IPS-NIHi7 (cell line): ENCODE results near the gene KIAA1328.
"Not testable (repeated sequence)": the region's sequence is repeated elsewhere in the genome, so short reads cannot be mapped to it uniquely, and the experiment has no call there.

Experiments
- DNase-seq: peaks from one replicate; pipeline ENCODE4 v3.0.0; 2012; ENCODE audit warnings: mixed read lengths; ENCODE audit errors: extremely low spot score

KIAA1328 gene

DNA sequence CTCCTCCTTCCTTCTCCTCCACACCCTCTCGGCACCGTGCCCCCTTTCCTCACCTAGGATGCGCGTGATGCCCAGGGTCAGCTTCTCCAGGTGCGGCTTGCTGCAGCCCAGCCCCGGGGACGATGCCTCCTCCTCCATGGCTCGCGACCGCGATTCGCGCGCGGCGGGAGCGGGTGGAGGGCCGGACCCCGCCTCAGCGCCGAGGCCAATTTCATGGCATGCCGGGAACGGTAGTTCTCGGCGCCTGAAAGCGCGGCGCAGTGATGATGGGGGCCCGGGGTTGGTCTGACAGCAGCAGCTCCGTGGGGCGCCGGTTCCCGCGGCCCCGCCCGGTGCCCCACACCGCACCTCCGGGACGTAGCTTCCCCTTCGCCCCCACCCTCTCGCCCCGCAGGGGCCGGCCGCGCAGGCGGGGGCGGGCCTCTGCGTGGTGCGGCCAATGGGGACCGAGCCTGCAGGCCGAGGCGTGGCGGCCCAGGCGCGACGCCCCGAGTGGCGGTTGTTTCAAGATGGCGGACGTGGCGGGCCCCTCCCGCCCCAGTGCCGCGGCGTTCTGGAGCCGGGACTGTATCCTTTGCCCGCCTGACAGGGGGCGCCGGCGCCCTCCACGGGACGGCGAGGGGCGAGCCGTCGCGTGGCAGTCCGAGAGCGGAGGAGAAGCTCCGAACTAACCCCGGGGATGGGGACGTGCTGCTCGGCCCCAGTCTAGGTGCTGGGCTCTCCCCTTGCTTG is at the start of gene KIAA1328, which contains the start of gene TPGS2:
KIAA1328 (plus strand) TSS at position 498 of the 732 bp plus-strand sequence; CDS start at position 510, 12 bp downstream.
TPGS2 (minus strand) TSS at position 373 of the 732 bp plus-strand sequence; CDS start at position 138, 235 bp downstream.
- DNase-seq, result peak; percentile 89

DNA sequence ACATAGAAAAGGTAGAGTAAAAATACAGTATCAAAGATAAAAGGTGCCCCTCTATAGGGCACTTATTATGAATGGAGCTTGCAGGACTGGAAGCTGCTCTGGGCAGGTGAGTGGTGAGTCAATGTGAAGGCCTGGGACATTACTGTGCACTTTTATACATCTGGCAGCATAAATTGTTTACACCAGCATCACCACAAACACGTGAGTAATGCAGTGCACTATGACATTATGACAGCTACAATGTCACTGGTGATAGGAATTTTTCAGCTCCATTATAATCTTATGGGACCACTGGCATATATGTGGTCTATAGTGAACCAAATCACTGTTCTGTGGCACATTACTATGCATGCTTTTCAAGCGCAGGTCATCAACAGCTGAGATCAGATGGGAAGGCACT is 48.2 kb upstream of the KIAA1328 start:
- DNase-seq, result no peak

DNA sequence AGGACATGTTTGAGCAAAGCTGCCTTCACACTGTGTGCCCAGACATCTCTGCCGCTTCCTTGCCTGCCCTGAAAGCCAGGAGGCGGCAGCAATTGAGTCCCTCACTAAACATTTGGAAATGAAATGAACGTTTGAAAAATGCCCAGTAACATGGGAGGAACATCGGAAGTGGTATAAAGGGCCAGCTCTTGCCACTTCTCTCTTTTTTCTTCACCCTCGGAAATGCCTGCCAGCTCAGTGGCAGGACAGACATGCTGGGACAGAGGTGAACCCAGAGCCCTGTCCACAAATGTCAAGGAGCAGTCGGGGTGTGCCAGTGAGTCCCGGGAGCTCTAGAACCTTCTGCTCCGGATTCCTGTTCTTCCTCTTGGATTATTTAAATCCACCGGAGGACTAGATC is 46.2 kb upstream of the KIAA1328 start:
- DNase-seq, result no peak

DNA sequence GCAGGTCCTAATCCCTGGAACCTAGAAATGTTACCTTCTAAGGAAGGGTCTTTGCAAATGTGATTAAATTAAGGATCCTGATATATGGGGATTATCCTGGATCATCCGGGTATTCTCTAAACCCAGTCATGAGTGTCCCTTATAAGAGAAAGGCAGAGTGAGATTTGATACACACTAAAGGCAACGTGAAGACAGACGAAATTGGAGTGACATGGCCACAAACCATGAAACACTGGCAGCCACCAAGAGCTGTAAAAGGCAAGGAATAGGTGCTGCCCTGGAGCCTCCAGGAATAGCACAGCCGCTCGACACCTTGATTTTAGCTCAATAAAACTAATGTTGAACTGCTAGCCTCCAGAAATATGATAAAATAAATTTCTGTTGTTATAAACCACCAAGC is 45.1 kb upstream of the KIAA1328 start:
- no peak for DNase-seq

DNA sequence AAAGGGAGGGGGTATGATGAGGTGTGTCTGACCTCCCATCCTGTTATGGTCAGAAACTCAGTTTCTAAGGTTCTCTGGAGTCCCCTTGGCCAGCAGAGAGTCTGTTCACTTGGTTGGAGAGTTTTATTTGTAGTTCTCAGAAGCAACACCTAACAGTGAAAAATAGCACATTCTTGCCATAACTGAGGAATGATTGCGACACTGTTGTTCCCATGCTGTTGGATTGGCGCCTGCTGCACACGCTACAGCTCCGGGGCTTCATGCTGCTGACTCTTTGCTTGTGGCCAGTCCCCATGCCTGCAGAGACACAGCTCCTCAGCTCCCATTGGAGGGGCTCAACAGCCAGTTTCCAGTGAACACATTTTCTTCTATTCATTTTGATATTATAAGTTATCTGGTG is 42.2 kb upstream of the KIAA1328 start:
- no peak for DNase-seq

DNA sequence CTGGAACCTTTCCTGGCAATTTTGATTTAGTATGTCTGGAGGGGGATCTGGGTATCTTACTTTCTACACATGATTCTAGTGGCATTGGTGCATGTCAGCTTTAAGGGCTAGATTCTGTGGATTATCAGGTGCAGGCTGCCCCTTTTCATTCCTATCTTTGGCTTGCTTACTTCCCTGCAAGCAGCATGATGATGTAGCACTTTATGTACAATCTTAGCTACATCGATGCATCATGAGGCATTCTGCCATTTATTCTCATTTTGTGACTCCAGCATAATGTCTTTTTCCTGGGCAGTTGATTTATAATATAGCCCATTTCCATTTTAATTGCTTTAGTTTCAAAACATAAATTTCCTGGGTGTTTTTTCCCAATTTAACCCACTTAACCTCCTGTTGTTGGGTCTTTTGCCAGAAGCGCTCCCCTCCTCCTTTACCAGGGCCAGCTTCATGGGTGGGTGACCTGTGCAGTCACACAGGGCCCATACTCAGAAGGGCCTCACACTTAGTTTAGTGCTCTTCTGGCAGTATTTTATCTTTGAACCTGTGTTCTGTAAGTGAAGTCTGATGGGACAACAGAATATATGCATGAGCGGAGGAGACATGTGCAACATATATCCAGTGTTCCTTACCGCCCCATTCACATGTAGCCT is 36.2 kb upstream of the KIAA1328 start:
- no peak for DNase-seq

DNA sequence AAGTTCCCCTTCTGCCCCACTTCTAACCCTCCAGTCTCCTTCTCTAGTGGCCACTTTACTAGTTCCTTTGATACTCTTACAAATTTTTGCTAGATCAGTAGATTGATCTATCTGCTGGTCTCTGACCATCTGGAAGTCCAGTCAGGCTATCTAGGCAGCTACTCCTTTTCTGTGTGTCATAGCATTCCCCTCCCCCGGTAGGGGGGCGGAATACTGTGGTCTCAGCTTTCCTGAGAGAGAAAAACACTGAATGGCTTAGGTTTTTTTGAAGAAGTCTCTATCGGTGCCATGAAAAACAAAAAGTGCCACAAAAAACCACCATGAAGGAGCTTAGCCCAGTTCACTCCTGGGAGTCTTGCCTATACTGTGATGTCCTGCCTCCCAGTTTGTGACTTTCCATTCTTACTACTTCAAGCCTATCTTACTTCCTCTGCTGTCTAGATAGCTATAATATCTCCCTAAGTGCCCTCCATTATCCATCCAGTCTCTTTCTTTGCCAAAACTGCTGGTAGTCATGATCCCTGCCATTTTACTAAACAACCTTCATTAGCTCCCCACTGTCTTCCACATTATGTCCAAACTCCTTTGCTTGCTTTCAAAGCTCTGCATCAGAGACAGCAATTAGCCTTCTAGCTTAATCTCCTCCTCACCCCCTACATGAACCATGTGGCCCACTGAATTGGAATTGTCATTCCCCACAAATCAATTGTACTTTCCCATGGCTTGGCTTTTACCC is 30.0 kb upstream of the KIAA1328 start:
- DNase-seq, result no peak

DNA sequence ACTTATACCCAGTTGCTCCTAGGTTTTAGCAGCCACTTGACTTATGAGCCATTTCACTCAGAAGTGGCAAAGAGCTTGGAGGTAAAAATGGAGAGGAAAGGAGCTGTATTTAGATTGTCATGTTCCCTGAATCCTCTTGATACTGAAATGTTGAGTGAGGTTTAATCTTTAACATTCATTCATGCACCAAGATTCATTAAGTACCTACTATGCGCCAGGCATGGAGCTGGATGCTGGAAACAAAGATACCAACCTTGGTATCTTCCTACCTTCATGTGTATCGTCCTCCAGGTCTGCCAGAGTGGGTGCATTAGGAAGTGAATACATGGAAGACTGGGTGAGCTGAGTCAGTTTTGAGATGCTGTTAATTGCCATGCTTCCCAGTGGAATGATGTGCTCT is 23.8 kb upstream of the KIAA1328 start:
- no peak for DNase-seq

DNA sequence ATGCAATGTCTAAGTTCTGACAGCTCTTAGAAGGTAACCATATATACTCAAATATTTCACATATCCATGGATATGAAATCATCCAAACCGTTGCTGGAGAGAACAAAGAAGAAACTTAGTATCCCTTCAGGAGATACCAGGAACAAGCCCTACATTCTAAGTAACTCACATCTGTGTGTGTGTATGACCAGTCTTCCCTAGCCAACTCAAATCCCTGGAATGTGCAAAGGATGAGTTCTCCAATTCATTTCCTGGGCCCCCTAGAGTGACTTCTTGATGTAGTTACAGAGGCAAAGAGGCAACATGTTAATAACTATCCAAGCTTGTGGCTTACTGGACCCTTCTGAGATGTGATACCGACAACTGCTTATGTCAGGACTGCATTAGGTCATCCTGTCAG is 20.2 kb upstream of the KIAA1328 start:
- no peak for DNase-seq

DNA sequence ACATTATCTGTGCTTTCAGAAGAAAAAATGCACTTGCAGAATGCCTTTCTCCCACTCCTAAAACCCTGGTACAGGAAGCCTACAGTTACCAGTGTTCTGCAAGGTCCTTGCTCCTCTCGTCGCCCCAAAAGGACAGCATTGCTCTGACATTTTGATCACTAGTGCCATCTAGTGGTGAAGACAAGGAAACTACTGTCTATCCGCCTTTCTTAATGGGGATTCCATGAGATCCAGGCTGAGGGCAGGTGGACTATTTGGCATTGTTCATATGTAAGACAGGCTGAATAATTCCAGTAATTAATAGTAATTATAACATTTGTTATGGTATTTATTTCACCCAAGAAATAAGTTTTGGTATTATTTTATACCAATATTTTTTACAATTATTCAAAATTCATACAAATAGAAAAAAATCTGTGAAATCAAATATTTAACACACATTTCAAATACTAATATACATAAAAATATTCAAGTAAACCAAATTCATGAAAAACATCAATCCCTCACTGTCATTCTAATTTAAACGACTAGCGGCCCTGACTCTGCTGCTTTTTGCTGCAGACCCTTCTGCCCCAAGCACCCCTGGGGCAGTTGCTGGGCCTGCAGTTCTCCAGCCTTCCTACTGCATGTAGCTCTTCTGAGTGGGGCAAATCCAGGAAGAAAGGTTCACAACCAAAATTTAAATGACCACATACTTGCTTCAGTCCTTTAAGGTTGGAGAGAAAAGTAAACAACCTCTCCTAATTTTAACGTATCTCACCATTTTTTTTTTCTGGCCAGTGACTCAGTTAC is 19.1 kb upstream of the KIAA1328 start:
- peak; percentile 86 for DNase-seq

DNA sequence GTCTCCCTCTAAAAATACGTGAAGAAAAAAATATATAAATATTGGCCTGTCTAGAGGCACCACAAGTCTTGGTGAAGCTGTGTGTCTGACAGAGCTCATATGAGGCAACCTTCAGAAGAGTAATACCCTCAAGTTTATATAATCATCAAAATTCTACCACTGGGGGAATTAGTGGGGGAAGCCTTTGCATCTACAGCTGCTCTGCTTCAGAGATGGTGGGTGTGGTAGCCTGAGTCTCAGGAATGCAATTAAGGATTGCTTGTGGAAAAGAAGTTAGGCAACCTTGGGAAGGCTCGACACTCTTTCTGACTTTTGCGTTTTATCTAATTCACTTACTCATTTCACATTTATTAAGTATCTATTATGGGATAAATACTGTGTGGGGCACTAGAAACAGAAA is 17.5 kb upstream of the KIAA1328 start:
- no peak for DNase-seq

DNA sequence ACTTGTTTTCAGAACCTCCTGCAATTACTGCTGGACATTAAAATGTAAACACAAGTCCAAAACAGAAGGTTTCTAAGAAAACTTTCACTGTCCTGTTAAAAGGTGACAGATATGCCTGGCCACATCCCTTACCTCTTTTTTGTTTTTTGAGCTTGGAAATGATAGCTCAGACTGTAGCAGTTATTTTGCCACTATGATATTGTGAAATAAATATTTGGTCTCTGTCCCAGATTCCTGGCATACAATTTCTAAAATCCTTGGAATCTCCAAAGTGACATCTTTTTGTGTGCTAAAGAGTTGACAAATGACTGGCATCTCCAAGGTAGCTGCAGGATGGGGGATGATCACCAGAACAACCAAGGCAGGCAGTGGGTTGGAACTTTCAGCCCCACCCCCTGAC is 17.0 kb upstream of the KIAA1328 start:
- DNase-seq, result no peak

DNA sequence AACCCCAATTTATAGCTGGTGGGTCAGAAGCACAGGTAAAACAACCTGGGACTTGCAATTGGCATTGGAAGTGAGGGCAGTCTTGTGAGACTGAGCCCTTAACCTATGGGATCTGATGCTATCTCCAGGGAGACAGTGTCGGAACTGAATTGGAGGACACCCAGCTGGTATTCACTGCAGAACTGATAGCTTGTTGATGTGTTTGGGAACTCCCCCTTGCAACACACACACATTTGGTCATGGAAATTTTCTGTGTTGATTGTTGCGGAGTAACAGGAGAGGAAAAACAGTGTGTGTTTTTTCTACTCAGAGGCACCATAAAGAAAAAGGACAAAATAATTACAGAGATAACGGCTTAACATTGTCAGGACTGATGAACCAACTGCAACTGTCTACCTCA is 16.2 kb upstream of the KIAA1328 start:
- no peak for DNase-seq

DNA sequence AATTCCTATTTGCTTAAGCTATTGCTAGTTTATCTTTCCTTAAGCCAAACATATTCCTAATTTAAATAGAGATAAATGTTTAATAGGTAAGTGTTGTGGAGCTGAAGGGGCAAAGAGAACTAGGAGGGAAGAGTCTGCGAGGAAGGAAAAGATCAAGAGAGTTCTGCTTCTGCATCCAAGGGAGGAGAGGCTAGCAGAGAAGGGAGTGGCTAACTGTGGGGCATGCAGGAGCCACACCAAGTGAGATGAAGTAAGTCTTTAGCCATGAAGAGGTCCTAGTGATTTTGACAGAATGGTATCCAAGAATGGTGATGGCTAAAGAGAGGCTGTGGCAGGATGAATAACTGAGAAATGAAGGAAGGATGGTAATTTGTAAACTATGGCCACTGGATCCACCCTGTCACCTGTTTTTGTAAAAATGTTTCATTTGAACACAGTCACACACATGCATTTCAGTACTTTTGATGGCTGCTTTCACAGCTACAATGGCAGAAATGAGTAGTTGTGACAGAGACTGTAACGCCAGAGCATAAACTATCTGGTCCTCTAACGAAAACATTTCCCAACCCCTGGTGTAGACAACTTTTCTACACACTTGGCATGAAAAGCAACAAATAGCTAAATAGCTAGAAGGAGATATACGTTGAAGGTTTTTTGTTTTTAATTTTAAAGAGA is 15.7 kb upstream of the KIAA1328 start:
- DNase-seq, result no peak

DNA sequence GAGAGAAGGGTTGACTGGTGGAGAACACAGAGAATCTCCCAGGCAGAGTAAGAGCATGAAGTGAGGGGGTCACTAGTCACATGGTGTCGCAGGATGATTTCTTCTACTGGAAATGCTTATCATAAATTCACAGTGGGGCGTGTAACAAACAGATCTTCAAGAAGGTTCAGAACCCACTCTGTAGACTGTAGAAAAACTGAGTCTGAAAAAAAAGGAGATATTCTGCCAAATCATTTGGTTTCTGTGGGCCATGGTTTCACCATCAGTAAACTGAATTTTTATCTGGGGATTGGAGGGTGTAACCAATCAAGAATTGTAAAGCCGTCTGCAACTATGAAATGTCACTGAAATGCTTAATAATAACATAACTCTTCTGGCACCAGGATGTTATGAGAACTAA is 15.1 kb upstream of the KIAA1328 start:
- no peak for DNase-seq

DNA sequence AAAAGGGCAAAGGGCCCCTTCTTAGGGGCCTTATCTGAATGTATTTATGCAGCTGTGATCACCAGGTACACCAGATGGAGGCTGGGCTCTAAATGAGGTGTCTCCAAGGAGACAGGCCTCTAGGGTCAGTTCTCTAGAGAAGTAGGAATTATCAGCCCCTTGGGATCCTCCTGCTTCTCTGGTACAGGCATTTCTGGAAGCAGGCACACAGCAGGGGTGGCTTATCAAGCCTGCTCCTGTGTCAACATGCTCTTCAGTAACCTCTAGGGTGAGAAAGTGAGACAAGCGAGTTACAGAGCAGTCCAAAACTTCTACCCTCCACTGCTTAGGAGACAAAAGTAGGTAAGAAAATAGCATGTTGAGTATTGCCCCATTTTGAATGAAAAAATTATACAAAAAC is 13.9 kb upstream of the KIAA1328 start:
- DNase-seq, result peak; percentile 20

DNA sequence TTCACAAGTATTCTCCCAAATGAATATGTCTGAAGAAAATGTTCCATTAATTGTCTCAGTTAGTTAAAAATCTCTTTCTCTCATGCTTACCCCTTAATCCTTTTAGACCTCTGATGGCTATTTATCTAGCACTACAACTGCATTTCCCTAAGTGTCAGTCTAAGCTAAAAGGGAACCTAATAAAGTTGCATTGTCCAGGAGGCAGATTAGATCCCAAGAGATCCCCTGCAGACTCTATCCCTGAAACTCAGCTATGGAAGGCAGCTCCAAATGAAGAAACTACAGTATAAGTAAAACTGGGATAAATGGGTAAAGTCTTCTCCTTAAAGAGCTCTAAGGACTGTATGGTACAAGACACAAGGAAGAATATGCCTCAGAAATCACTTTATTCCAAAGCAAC is 12.8 kb upstream of the KIAA1328 start:
- DNase-seq, result not testable (repeated sequence)

DNA sequence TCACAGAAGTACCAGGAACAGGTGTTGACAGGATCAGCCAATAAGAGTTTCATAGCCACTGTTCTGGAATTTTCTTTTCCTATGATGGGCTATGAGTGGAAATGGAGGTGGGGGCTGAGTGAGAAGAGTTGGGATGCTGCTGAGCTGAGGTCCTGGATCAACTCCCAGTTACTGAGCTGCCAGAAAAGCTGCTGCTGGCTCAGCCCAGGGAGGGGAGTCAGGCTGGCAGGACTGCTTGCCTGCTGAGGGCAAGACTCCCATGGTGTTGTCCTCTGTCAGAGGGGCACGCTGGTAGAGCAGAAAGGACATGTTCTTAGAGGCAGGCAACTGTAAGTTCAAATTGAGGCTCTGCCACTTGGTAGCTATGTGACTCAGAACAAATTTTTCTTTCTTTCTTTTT is 11.9 kb upstream of the KIAA1328 start:
- DNase-seq, result no peak

DNA sequence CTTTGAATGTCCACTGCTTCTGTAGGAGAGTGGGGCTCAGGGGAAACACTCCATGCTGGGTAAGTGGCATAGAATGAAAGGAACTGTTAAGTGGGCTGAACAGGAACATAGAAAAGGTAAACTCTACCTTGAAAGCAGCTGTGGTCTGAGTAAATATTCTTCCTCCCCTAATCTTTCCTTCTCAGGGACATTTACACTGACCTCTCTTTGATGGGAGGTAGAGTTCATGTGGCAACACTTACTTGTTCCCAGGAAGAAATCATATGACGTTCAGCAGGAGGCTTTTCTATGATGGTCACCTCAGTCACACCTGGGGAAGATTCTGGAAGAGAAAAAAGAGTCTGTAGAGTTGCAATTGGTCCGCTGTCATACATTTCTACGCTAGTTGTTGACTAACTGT is 10.3 kb upstream of the KIAA1328 start:
- DNase-seq, result no peak

DNA sequence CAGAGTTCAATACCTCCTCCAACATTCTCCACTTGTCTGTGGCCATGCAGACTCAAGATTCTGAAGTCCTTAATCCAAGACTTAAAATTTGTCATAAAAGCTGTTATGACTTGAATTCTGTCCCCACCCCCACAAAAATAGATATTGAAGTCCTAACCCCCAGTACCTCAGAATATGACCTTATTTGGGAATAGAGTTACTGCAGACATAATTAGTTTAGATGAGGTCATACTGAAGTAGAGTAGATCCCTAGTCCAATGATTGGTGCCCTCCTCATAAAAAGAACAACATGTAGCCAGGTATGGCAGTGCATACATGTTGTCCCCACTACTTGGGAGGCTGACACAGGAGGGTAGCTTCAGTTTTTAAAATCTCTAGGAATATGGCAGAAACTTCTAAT is 9.3 kb upstream of the KIAA1328 start:
- no peak for DNase-seq

DNA sequence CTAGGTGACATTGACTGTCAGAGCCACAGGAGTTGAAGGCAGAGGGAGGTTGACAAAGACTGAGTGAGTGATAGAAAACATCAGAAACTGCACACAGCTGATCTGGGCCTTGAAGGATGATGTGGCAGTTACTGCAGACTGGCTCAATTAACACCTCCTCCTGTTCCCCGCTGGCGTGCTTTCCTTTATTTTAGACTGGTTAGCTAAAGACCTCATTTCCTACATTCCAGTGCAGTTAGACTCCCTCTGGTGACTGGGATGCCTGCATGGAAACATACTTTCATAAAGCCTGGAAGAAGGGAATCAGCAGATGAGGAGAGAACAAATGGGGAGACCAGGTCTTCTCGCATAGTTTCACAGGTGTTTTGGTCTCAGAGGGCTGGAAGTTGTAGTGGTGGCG is 7.2 kb upstream of the KIAA1328 start:
- DNase-seq, result no peak
